ENCODE results near the gene ATXN1. TPM values are rescaled to one million over a fixed set of nuclear protein-coding genes. Genes with fewer than 3 reads are reported as not detected.

The ATXN1 gene
- polyA plus RNA-seq, 1 of the 3 experiments (the other 2 are of a cell fraction) = 7.9 TPM

DNA sequence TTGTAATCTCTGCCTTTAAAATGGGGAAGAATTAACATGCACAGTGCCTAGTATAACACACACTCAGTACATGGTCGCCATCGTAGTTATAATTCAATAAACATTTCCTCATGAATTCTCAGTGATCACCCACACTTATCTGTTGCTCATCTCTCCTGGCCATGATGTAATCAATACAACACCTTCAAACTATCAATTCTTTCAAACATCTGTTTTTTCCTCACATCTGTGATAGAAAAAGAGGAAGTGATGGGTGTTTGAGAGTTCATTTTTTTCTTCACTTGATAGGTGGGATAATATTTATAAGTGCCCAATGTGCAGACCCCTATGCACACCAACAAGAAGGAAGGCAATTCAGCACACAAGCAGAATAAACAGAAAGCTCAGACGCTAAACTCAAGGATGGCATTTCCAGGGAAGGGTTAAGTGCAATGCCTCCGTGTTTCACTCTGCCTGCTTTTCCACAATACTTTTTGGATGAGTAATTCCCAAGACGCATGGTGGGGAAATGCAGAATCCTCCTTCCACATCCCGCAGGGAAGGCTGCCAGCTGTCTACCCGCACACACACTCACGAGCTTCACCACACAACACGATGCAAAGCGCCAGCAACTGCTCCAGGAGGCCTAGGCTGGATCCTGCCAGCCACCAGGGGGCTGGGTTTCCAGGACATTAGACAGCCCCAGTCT lies 422.5 kb downstream of the ATXN1 start (continued):
- TF ChIP-seq, protein P1, sequence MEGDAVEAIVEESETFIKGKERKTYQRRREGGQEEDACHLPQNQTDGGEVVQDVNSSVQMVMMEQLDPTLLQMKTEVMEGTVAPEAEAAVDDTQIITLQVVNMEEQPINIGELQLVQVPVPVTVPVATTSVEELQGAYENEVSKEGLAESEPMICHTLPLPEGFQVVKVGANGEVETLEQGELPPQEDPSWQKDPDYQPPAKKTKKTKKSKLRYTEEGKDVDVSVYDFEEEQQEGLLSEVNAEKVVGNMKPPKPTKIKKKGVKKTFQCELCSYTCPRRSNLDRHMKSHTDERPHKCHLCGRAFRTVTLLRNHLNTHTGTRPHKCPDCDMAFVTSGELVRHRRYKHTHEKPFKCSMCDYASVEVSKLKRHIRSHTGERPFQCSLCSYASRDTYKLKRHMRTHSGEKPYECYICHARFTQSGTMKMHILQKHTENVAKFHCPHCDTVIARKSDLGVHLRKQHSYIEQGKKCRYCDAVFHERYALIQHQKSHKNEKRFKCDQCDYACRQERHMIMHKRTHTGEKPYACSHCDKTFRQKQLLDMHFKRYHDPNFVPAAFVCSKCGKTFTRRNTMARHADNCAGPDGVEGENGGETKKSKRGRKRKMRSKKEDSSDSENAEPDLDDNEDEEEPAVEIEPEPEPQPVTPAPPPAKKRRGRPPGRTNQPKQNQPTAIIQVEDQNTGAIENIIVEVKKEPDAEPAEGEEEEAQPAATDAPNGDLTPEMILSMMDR (IDR thresholded peaks at IDR 0.05) = peak; percentile 83
- no peak; the same call in 1 of the 2 replicates for TF ChIP-seq ELF1 (IDR thresholded peaks at IDR 0.05)
- peak; percentile 91 for TF ChIP-seq RXRA (IDR thresholded peaks at IDR 0.05; ENCODE audit: borderline replicate concordance, low read depth)
- peak; percentile 47 for TF ChIP-seq MXI1 (IDR thresholded peaks at IDR 0.05; ENCODE audit: low read depth, low read length)
- TF ChIP-seq, protein P2, sequence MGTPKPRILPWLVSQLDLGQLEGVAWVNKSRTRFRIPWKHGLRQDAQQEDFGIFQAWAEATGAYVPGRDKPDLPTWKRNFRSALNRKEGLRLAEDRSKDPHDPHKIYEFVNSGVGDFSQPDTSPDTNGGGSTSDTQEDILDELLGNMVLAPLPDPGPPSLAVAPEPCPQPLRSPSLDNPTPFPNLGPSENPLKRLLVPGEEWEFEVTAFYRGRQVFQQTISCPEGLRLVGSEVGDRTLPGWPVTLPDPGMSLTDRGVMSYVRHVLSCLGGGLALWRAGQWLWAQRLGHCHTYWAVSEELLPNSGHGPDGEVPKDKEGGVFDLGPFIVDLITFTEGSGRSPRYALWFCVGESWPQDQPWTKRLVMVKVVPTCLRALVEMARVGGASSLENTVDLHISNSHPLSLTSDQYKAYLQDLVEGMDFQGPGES (IDR thresholded peaks at IDR 0.05; ENCODE audit: low read depth, low read length) = no peak
- peak; percentile 92 for TF ChIP-seq TEAD4 (IDR thresholded peaks at IDR 0.05; ENCODE audit: borderline replicate concordance, insufficient read depth)
- peak; percentile 85; the same call in 1 of the 2 replicates for TF ChIP-seq ZBTB33 (IDR thresholded peaks at IDR 0.05; ENCODE audit: borderline replicate concordance, low read depth)
- no peak for TF ChIP-seq EZH2phosphoT487 (IDR thresholded peaks at IDR 0.05; ENCODE audit: borderline replicate concordance, low read depth)
- no peak for TF ChIP-seq GABPA (IDR thresholded peaks at IDR 0.05; ENCODE audit: low read depth)
- peak; percentile 95 for TF ChIP-seq MAX (IDR thresholded peaks at IDR 0.05; ENCODE audit: low read depth)
- peak; percentile 98 for TF ChIP-seq TCF12 (IDR thresholded peaks at IDR 0.05)
- TF ChIP-seq NRF1 (IDR thresholded peaks at IDR 0.05; ENCODE audit: low read depth, low read length) = no peak
- TF ChIP-seq EP300 (IDR thresholded peaks at IDR 0.05; ENCODE audit: borderline replicate concordance in 1 of 2, low read depth in 1 of 2, low read length in 1 of 2) = peak; percentile 40 to 95; a peak in 3 of 4 replicates
- TF ChIP-seq FOSL2 (IDR thresholded peaks at IDR 0.05; ENCODE audit: borderline replicate concordance, low read depth) = peak; percentile 97
- no peak for TF ChIP-seq RCOR1 (IDR thresholded peaks at IDR 0.05; ENCODE audit: low read length)
- 0 out of 2 replicates have a peak, but pooled peaks have one; percentile 36 for TF ChIP-seq YY1 (IDR thresholded peaks at IDR 0.05; ENCODE audit: low read depth)
- no peak for TF ChIP-seq MEF2A (IDR thresholded peaks at IDR 0.05; ENCODE audit: borderline replicate concordance, low read depth)
- TF ChIP-seq FOXJ3 (CRISPR knock-in tag; IDR thresholded peaks at IDR 0.05) = no peak
- TF ChIP-seq FOXM1 (IDR thresholded peaks at IDR 0.05; ENCODE audit: low read depth) = no peak; the same call in 1 of the 2 replicates

All from SK-N-SH (cell line).